Panc1 (cell line): Measurements from ENCODE around the gene KAZN. TPM values are rescaled to one million over a fixed set of nuclear protein-coding genes. Genes with fewer than 3 reads are reported as not detected.

Source experiments
- ATAC-seq: fragments of 200-7000 bp; cut with Tn5 transposase; 2 replicates; pipeline ENCODE4 v1.9.1; 2020; ENCODE audit warnings: mild to moderate bottlenecking, moderate library complexity
- BruUV-seq: library from RNA; stranded (reverse); fragments of 400-500 nt; replicated peaks from 2 replicates; lab custom pipeline; 2021; lab: Mats Ljungman, UMichigan
- CTCF ChIA-PET: fragments of 300-600 bp; sonication (Branson Sonifier 250); formaldehyde crosslinking; loops from one replicate; lab custom pipeline; 2022; ENCODE audit warnings: antibody characterized with exemption; lab: Charles Lee
- POLR2A ChIA-PET: fragments of 300-600 bp; sonication (Branson Sonifier 250); formaldehyde crosslinking; loops from one replicate; lab custom pipeline; 2022; ENCODE audit warnings: antibody characterized with exemption; lab: Charles Lee
- DNase-seq: peaks from one replicate; pipeline ENCODE4 v3.0.0-alpha.2; 2010; ENCODE audit warnings: low read depth, low spot score
- H3K27ac ChIP-seq: 2 replicates; pipeline ENCODE4 v1.5.1; 2011; ENCODE audit warnings: mild to moderate bottlenecking, low read length, inconsistent platforms
- H3K27me3 ChIP-seq: fragments of 200-500 bp; sonication (Bioruptor generic); 2 replicates; pipeline ENCODE4 v1.6.0; 2014; ENCODE audit warnings: low read length, inconsistent platforms; ENCODE audit not compliant: control insufficient read depth, insufficient read depth
- H3K36me3 ChIP-seq: fragments of 200-500 bp; sonication (Bioruptor generic); 2 replicates; pipeline ENCODE4 v1.5.1; 2014; ENCODE audit warnings: inconsistent platforms, mild to moderate bottlenecking, low read length, moderate library complexity; ENCODE audit not compliant: control insufficient read depth, insufficient read depth
- H3K4me1 ChIP-seq: 2 replicates; pipeline ENCODE4 v1.5.1; 2011; ENCODE audit warnings: inconsistent platforms, mild to moderate bottlenecking, low read length, moderate library complexity; ENCODE audit not compliant: control insufficient read depth, insufficient read depth
- H3K4me3 ChIP-seq, 2 experiments: 2 replicates each; pipeline ENCODE4 v1.5.1; 2011 to 2012; ENCODE audit warnings: low read depth in 2 of 2, low read length in 2 of 2, mild to moderate bottlenecking in 2 of 2, inconsistent platforms in 1 of 2, moderate library complexity in 1 of 2
- H3K9me3 ChIP-seq: fragments of 200-500 bp; sonication (Bioruptor generic); 2 replicates; pipeline ENCODE4 v1.5.1; 2014; ENCODE audit warnings: low read depth, mild to moderate bottlenecking, inconsistent platforms, low read length, moderate library complexity; ENCODE audit not compliant: control insufficient read depth, insufficient read depth
- CTCF ChIP-seq: fragments of 450-650 bp; IDR thresholded peaks from 2 replicates; pipeline ENCODE4 v1.5.1; 2017; ENCODE audit warnings: mild to moderate bottlenecking
- POLR2AphosphoS5 ChIP-seq: IDR thresholded peaks from 2 replicates; pipeline ENCODE4 v1.6.1; 2012; ENCODE audit warnings: mild to moderate bottlenecking, low read depth, low read length, moderate library complexity
- REST ChIP-seq, 2 experiments: IDR thresholded peaks; 2 replicates each; pipeline ENCODE4 v1.6.1; 2011 to 2012; ENCODE audit warnings: low read depth in 2 of 2, control low read depth in 1 of 2, low read length in 1 of 2, mild to moderate bottlenecking in 1 of 2, moderate library complexity in 1 of 2; ENCODE audit not compliant: insufficient read depth in 1 of 2
- SIN3A ChIP-seq: IDR thresholded peaks from 2 replicates; pipeline ENCODE4 v1.6.1; 2012; ENCODE audit warnings: low read depth, mild to moderate bottlenecking, low read length, moderate library complexity, borderline replicate concordance; ENCODE audit not compliant: insufficient read depth
- TCF7L2 ChIP-seq: IDR thresholded peaks from 2 replicates; pipeline ENCODE4 v1.6.1; 2011; ENCODE audit warnings: mild to moderate bottlenecking, low read depth, low read length, inconsistent platforms
- in situ Hi-C: cut with HindIII; loops from 2 replicates; pipeline ENCODE4 v1.10.0; 2016; ENCODE audit warnings: low sequenced_read_pairs, low pct_unique_long_range_greater_than_20kb
- intact Hi-C: fragments of 100-400 bp; cut with micrococcal nuclease; formaldehyde crosslinking; loops from one replicate; pipeline ENCODE4 v1.10.0; 2022; ENCODE audit not compliant: unreplicated experiment
- total RNA-seq: library from RNA; stranded (reverse); gene quantifications from one replicate; pipeline ENCODE4 v1.2.1, GENCODE V29; 2021; ENCODE audit not compliant: unreplicated experiment

Gene KAZN
- total RNA-seq, 1 experiment from 2014 or later: 6.6 TPM

DNA sequence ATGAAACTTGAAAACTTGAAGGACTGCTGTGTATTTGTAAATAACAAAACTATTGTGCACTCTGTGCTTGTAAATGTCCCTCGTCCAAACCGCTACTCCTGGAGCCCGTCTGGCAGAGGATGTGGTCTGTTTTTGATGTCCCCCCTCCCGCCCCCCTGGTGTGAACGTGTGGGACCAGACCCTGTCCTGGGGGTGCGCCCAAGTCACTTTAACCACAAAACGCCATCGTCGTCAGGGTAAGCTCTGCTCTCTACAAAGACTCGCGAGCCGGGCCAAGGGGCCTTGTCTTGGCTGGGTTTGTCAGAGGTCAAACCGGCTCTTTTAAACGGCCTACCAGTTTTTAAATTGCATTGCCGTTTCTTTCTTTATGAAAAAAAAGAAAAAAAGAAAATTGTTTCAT, 467.7 kb downstream of the KAZN start:
- H3K9me3 ChIP-seq: no peaks in the 10 kb centered on the region
- no peak overlapping the region for H3K4me3 ChIP-seq
- ChIA-PET POLR2A (interaction anchor here (0.7 kb wide), 1 partner anchor 33 kb away, joined by 4 read pairs; no protein-coding TSS in a partner anchor), CTCF (no interaction called here)
- BruUV-seq: no TSS peak
- H3K27ac ChIP-seq: no peak overlapping the region
- in situ Hi-C loops: no loop called here
- H3K4me1 ChIP-seq: no peaks in the 10 kb centered on the region
- TF ChIP-seq REST (IDR thresholded peaks at IDR 0.05; ENCODE audit: insufficient read depth in 1 of 2, low read depth in 2 of 2, low read length in 1 of 2): no peak
- DNase-seq (no peak), ATAC-seq (no peak)
- no peaks in the 10 kb centered on the region for H3K27me3 ChIP-seq
- intact Hi-C loops: loop anchor here (10.0 kb wide), 1 partner anchor 59 kb away; no protein-coding TSS in a partner anchor
- H3K36me3 ChIP-seq: no peaks in the 10 kb centered on the region

- no peak for ATAC-seq
- no peak for TF ChIP-seq REST (IDR thresholded peaks at IDR 0.05; ENCODE audit: insufficient read depth in 1 of 2, low read depth in 2 of 2, low read length in 1 of 2)
- TF ChIP-seq POLR2AphosphoS5: no peak
- no peak for TF ChIP-seq SIN3A
- no peak for TF ChIP-seq CTCF
- no peak for TF ChIP-seq TCF7L2
- Histone ChIP-seq H3K4me1 (no peaks in the 10 kb centered on the region), H3K27ac (no peak overlapping the region), H3K9me3 (no peaks in the 10 kb centered on the region), H3K36me3 (no peaks in the 10 kb centered on the region), H3K27me3 (no peaks in the 10 kb centered on the region), H3K4me3 (no peak overlapping the region)
- no TSS peak for BruUV-seq
- in situ Hi-C loops (no loop called here), intact Hi-C loops (loop anchor here (10.0 kb wide), 1 partner anchor 58 kb away; no protein-coding TSS in a partner anchor)
- DNase-seq: no peak
- ChIA-PET CTCF (no interaction called here), POLR2A (interaction anchor here (0.7 kb wide), 1 partner anchor 34 kb away, joined by 4 read pairs; no protein-coding TSS in a partner anchor)
Measured at GRCh38 chr1:15067148-15067547, 468.7 kb downstream of the KAZN start.
